Kidney (tissue), 14 donors: Measurements from ENCODE around the gene MIX23. TPM values are rescaled to one million over a fixed set of nuclear protein-coding genes. Genes with fewer than 3 reads are reported as not detected.

Experiments
- DNase-seq, 5 donors: peaks; one replicate each; pipeline ENCODE4 v3.0.0-alpha.2; 2013 to 2020
- FAIRE-seq: peaks from 2 replicates; lab custom pipeline; 2012; peaks lifted over from hg19 to GRCh38; lab: Jason Lieb, UNC
- H3K27ac ChIP-seq, 2 donors: one replicate each; pipeline ENCODE4 v1.7.0; 2013; ENCODE audit warnings: low read depth in 2 of 2, low read length in 2 of 2, inconsistent platforms in 1 of 2
- H3K27me3 ChIP-seq: one replicate; pipeline ENCODE4 v1.7.1; 2013; ENCODE audit warnings: low read length, inconsistent platforms; ENCODE audit not compliant: control insufficient read depth, insufficient read depth
- H3K36me3 ChIP-seq, 3 donors: one replicate each; pipeline versions ENCODE4 v1.7.0 to v1.7.1; 2013; ENCODE audit warnings: low read length in 3 of 3, control low read depth in 1 of 3, inconsistent platforms in 1 of 3; ENCODE audit not compliant: insufficient read depth in 3 of 3, control insufficient read depth in 2 of 3
- H3K4me1 ChIP-seq, 3 donors: one replicate each; pipeline versions ENCODE4 v1.7.0 to v1.7.1; 2013; ENCODE audit warnings: low read length in 3 of 3, inconsistent platforms in 1 of 3, low read depth in 1 of 3; ENCODE audit not compliant: control insufficient read depth in 2 of 3, insufficient read depth in 2 of 3
- H3K4me3 ChIP-seq, 3 donors: one replicate each; pipeline versions ENCODE4 v1.7.0 to v1.8.1; 2013; ENCODE audit warnings: low read length in 3 of 3, control low read depth in 1 of 3, inconsistent platforms in 1 of 3
- H3K9ac ChIP-seq, 3 donors: one replicate each; pipeline versions ENCODE4 v1.7.0 to v1.7.1; 2013; ENCODE audit warnings: low read length in 3 of 3, control low read depth in 1 of 3, inconsistent platforms in 1 of 3
- H3K9me3 ChIP-seq, 3 donors: one replicate each; pipeline versions ENCODE4 v1.7.0 to v1.7.1; 2013; ENCODE audit warnings: low read length in 3 of 3, control low read depth in 1 of 3, inconsistent platforms in 1 of 3; ENCODE audit not compliant: control insufficient read depth in 2 of 3, insufficient read depth in 1 of 3
- intact Hi-C: fragments of 100-400 bp; cut with DNase I; formaldehyde crosslinking; loops from one replicate; pipeline ENCODE4 v1.11.1; 2022
- polyA plus RNA-seq: library from polyadenylated mRNA; stranded (reverse); fragments of 350-450 nt; fragmentation: Illumina TruSeq; extraction: RNeasy Lipid Tissue Mini Kit (QIAGEN cat#74804); gene quantifications from one replicate; pipeline ENCODE4 v1.2.3, GENCODE V29; 2014; ENCODE audit warnings: low read depth, low replicate concordance; ENCODE audit not compliant: insufficient read depth
- total RNA-seq: library from RNA; stranded (reverse); fragmentation: NEBNext Ultra II Directional; extraction: Animal tissue kit (Norgen Biotek cat#: 25700); gene quantifications from one replicate; pipeline ENCODE4 v1.2.1, GENCODE V29; 2021
- TF ChIP-seq, protein P1 (sequence below): IDR thresholded peaks from 3 replicates; pipeline ENCODE4 v1.5.1; 2012; ENCODE audit warnings: mild to moderate bottlenecking, moderate library complexity, borderline replicate concordance; ENCODE audit not compliant: insufficient read depth; ENCODE audit errors: extremely low read depth
- donor health status: control.
- donor health status: control.
- donor health status: control.
- donor health status: control.
- donor health status: control.
- donor health status: DM: yes; HTN: yes; CAD: no.
- donor health status: Normal renal cell carcinoma (clear cell type).

The MIX23 gene
- total and polyA plus RNA-seq, 2 donors from 2014 or later = 27.9 to 84.0 TPM

DNA sequence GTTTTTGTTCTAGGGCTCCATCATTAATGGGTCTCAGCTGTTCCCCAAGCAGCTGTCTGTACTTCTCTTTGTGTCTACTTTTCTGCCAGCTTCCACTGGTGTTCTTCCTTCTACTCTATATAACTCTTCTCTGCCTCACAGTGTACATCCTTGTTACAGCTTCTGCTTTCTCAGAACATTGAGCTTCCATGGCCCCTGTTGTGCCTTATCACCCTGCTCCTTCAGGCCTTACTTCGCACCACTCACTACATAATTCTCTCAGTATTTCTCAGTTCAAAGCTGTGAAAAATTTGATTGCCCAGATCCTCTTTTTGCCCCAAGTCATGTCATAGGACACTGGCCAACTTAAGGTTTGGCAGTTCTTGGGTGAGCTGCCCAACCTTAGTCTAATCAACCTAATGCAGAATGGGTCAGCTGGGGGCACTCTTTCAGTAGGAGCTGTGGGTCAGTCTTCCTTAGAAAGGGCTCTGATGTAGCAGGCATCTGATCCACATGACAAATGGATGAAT, 29.1 kb downstream of the MIX23 start:
- TF ChIP-seq, protein P1, sequence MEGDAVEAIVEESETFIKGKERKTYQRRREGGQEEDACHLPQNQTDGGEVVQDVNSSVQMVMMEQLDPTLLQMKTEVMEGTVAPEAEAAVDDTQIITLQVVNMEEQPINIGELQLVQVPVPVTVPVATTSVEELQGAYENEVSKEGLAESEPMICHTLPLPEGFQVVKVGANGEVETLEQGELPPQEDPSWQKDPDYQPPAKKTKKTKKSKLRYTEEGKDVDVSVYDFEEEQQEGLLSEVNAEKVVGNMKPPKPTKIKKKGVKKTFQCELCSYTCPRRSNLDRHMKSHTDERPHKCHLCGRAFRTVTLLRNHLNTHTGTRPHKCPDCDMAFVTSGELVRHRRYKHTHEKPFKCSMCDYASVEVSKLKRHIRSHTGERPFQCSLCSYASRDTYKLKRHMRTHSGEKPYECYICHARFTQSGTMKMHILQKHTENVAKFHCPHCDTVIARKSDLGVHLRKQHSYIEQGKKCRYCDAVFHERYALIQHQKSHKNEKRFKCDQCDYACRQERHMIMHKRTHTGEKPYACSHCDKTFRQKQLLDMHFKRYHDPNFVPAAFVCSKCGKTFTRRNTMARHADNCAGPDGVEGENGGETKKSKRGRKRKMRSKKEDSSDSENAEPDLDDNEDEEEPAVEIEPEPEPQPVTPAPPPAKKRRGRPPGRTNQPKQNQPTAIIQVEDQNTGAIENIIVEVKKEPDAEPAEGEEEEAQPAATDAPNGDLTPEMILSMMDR = no peak
- DNase-seq = no peak
- Histone ChIP-seq H3K4me3 (no peak overlapping the region), H3K4me1 (no peaks in the 10 kb centered on the region), H3K27ac (no peak overlapping the region), H3K27me3 (no peaks in the 10 kb centered on the region), H3K9ac (no peak overlapping the region), H3K36me3 (peaks cover 0 to 5% (median 3%) of the 10 kb centered on the region in 3 donors), H3K9me3 (no peaks in the 10 kb centered on the region)
- intact Hi-C loops = no loop called here
- no peak for FAIRE-seq

DNA sequence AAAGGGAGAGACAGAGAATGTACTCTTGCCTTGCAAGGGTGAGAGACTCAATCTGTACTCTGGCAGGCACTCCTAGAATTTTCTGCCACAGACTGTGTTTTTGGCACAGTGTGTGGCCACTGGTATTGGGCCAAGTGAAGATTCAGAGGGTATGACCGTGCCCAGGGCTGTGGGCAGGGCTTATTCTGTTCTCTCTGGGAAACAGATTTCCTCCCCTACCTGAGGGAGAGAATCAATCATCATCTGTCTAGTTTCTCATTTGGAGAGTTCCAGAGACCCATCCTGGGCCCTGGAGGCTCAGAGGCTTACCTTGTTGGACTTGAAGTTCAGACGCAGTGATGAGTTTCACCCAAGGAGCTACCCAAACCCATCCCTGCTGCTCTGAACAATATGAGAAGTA, 29.8 kb downstream of the MIX23 start:
- no peak for FAIRE-seq

DNA sequence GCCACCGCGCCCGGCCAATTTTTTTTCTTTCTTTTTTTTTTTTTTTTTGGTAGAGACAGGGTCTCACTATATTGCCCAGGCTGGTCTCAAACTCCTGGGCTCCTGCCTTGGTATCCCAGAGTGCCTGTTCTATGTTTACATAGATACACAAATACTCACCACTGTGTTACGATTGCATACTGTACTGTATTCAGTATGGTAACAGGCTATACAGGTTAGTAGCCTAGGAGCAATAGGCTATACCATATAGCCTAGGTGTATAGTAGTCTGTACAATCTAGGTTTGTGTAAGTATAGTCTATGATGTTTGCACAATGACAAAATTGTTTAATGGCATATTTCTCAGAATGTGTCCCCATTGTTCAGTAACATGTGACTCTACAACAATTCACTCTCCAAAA, 31.4 kb downstream of the MIX23 start:
- Histone ChIP-seq H3K36me3 (no peaks in the 10 kb centered on the region), H3K9me3 (no peaks in the 10 kb centered on the region), H3K9ac (no peak overlapping the region), H3K27ac (no peak overlapping the region), H3K27me3 (no peaks in the 10 kb centered on the region), H3K4me3 (no peak overlapping the region), H3K4me1 (no peaks in the 10 kb centered on the region)
- TF ChIP-seq, protein P1 = no peak
- no peak for DNase-seq
- FAIRE-seq = no peak
- intact Hi-C loops = no loop called here

More for the DNA sequence above, 29.8 kb downstream of the MIX23 start:
- intact Hi-C loops = no loop called here
- Histone ChIP-seq H3K27me3 (no peaks in the 10 kb centered on the region), H3K4me1 (no peaks in the 10 kb centered on the region), H3K27ac (no peak overlapping the region), H3K9me3 (no peaks in the 10 kb centered on the region), H3K9ac (no peak overlapping the region), H3K4me3 (no peak overlapping the region), H3K36me3 (peaks cover 0 to 3% (median 0%) of the 10 kb centered on the region in 3 donors)
- TF ChIP-seq, protein P1 = no peak
- no peak for DNase-seq
